HUES64 (cell line): Measurements from ENCODE around the gene FBXL20.

Source experiments
- H3K27ac ChIP-seq: 2 replicates; pipeline ENCODE4 v1.7.0; 2013; ENCODE audit warnings: low read depth, low read length, inconsistent platforms
- H3K27me3 ChIP-seq: 2 replicates; pipeline ENCODE4 v1.6.1; 2013; ENCODE audit warnings: mild to moderate bottlenecking, low read length; ENCODE audit not compliant: insufficient read depth
- H3K36me3 ChIP-seq: 2 replicates; pipeline ENCODE4 v1.6.1; 2013; ENCODE audit warnings: mild to moderate bottlenecking, low read length; ENCODE audit not compliant: insufficient read depth
- H3K4me1 ChIP-seq: 2 replicates; pipeline ENCODE4 v1.6.1; 2013; ENCODE audit warnings: mild to moderate bottlenecking, low read length, moderate library complexity; ENCODE audit not compliant: insufficient read depth
- H3K4me3 ChIP-seq: 2 replicates; pipeline ENCODE4 v1.5.1; 2013; ENCODE audit warnings: mild to moderate bottlenecking, low read length, moderate library complexity
- H3K9ac ChIP-seq: 2 replicates; pipeline ENCODE4 v1.6.1; 2013; ENCODE audit warnings: mild to moderate bottlenecking, low read depth, low read length
- H3K9me3 ChIP-seq: 2 replicates; pipeline ENCODE4 v1.6.1; 2013; ENCODE audit warnings: low read depth, low read length; ENCODE audit not compliant: insufficient read depth
- WGBS: fragments of 150-250, 120-280 bp; methylation state at CpG from one replicate; pipeline ENCODE4 v1.1.7; 2013; ENCODE audit warnings: missing lambda C conversion rate; 5-methylcytosine and 5-hydroxymethylcytosine counted together

FBXL20 gene

DNA sequence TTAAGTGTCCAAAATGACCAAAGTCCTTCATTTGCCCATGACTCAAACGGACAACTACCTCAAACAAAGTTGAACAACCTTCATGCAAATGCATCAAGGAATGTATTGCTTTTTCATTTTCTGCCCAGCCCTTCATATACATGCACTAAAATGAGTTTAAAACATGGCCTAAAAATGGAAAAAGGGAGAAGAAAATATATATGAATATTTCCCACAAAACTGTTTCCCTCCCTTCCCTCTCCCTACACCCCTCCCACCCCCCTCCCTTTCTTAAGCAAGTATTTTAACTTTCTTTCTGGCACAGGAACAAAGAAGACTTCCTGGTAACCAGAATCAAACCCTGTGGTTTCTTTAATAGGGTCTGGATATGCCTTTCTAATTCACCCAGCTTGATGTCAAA, 5.5 kb upstream of the FBXL20 start:
- peaks cover 69% of the 10 kb centered on the region for H3K36me3 ChIP-seq
- H3K4me1 ChIP-seq, result peaks cover 4% of the 10 kb centered on the region; the same call in 1 of the 2 replicates
- no peaks in the 10 kb centered on the region for H3K9me3 ChIP-seq
- H3K27me3 ChIP-seq, result no peaks in the 10 kb centered on the region
- H3K27ac ChIP-seq, result no peak overlapping the region
- H3K4me3 ChIP-seq, result no peak overlapping the region
- no peak overlapping the region for H3K9ac ChIP-seq
- WGBS, result 81% methylated on average over 1 of the region's 1 CpG

DNA sequence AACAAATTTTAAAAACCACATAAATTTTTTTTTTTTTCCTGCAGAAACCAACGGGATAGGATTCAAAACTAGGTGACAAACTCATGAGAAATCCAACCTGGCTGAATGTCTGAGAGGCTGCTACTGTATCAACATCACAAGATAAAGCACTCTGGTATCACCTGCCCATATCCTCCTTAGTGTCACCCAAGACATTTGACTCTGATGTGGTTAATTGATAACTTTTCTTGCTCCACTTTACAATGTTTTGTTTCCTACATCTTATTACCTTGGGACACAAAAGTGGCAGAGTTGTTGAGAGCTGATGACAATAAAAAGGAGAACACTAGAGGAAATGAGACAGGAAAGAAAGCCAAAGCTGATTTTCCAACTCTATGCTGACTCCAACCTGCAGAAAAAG, 4.0 kb upstream of the FBXL20 start:
- Histone ChIP-seq H3K27ac (no peak overlapping the region), H3K36me3 (peaks cover 56% of the 10 kb centered on the region), H3K4me1 (peaks cover 5% of the 10 kb centered on the region; the same call in 1 of the 2 replicates), H3K4me3 (no peak overlapping the region), H3K9ac (no peak overlapping the region), H3K27me3 (no peaks in the 10 kb centered on the region), H3K9me3 (no peaks in the 10 kb centered on the region)
- 83% methylated on average over 1 of the region's 1 CpG for WGBS

DNA sequence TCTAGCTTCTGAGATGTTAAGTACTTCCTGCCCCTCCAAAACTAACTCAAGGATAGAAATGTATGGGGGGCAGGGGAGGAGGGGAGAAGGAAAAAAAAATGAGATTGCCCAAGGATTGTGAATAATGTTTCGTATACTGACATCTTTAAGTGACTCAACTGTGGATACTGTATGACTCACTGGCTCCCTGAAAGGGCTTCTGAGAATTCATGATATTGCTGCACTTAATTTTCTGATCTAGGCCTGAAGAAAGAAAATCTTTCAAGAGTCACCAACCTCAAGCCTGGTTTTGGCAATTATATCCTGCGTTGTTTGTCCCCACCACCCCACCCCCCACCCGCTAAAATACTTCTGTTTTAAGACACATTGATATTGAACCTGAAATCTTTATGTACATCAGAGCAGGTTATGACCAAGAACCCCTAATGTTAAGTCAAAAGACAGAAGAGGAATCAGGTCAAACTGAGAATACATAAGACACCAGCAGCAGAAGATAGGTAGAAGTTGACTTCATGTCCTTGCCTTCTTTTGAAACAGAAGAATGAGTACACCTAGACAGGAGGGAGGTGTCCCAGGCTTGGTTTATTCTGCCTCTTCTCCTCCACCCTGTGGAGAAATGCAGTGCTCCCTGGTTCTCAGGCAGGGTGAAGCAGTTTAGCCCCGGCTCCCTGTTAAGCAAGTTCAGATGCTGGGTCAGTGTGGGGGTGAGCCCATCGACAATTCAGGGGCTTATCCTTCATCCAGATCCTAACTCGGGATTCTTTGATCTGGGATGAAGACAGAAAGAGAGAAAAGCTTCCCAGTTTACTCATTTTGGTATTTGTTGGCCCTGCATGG, 3.3 kb upstream of the FBXL20 start:
- Histone ChIP-seq H3K27ac (no peak overlapping the region), H3K27me3 (no peaks in the 10 kb centered on the region), H3K4me3 (no peak overlapping the region), H3K9ac (no peak overlapping the region), H3K9me3 (no peaks in the 10 kb centered on the region), H3K36me3 (peaks cover 49% of the 10 kb centered on the region), H3K4me1 (peaks cover 12% of the 10 kb centered on the region; the same call in 1 of the 2 replicates)
- WGBS, result 90% methylated on average over 5 of the region's 6 CpGs

DNA sequence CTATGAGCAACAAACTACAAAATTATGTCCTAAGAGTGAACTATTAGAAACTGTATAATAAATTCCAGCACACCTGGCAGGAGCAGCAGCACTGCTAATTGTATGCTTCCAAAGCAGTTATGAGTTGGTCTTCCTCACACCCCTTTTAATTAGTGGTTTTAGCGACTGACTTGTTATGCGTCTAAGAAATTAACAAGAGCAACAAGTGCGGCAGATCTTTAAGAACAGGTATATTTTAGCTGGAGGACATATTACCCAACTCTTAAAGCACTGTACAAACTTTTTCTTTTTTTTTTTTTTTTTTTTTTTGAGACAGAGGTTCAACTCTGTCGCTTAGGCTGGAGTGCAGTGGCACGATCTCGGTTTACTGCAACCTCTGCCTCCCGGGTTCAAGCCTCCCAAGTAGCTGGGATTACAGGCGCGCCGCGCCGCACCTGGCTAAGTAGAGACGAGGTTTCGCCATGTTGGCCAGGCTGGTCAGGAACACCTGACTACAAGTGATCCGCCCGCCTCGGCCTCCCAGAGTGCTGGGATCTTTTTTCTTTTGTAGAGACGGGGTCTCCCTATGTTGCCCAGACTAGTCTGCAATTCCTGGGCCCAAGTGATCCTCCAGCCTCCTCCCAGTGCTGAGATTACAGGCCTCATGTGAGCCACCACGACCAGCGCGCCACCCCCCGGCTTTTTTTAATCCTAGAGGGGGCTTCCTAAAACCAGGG, 1.6 kb upstream of the FBXL20 start:
- Histone ChIP-seq H3K9me3 (no peaks in the 10 kb centered on the region), H3K36me3 (peaks cover 32% of the 10 kb centered on the region), H3K9ac (no peak overlapping the region), H3K4me1 (peaks cover 12% of the 10 kb centered on the region; the same call in 1 of the 2 replicates), H3K27ac (no peak overlapping the region), H3K27me3 (no peaks in the 10 kb centered on the region), H3K4me3 (0 out of 2 replicates have a peak overlapping the region, but pooled peaks have one; percentile 2)
- 84% methylated on average over 20 of the region's 22 CpGs for WGBS

DNA sequence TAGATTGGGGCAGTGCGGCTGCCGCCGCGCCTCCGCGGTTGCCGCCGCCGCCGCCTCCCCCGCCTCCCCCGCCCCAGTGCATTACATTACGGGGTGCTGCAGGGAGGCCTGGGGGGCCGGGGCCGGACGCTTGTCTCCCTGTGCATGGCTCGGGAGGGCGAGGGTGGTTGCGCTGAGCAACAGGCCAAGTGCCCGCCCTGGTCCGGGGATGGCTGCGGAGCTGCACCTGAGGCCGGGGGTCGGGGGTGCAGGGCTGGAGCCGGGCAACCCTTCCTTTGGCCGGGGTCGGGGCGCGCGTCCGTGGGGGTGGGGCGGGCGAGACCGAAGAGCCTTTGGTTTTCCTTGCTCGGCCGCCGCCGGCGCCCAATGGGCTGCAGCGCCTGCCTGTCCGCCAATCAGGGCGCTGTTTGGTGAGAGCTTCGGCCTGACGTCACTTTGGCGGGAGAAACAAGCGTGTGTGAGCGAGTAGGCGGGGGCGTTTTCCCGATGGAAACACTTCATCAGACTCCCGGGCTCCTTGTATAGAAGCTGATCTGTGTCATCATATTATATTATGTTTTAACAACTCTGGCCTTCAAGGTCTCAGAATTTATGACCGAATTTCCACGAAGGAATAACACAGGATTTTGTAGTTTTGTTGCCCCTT, 941 bp upstream of the FBXL20 start:
- under 1% methylated on average over 51 of the region's 53 CpGs for WGBS
- H3K27ac ChIP-seq, result peak overlapping the region; percentile 33; the same call in 1 of the 2 replicates

DNA sequence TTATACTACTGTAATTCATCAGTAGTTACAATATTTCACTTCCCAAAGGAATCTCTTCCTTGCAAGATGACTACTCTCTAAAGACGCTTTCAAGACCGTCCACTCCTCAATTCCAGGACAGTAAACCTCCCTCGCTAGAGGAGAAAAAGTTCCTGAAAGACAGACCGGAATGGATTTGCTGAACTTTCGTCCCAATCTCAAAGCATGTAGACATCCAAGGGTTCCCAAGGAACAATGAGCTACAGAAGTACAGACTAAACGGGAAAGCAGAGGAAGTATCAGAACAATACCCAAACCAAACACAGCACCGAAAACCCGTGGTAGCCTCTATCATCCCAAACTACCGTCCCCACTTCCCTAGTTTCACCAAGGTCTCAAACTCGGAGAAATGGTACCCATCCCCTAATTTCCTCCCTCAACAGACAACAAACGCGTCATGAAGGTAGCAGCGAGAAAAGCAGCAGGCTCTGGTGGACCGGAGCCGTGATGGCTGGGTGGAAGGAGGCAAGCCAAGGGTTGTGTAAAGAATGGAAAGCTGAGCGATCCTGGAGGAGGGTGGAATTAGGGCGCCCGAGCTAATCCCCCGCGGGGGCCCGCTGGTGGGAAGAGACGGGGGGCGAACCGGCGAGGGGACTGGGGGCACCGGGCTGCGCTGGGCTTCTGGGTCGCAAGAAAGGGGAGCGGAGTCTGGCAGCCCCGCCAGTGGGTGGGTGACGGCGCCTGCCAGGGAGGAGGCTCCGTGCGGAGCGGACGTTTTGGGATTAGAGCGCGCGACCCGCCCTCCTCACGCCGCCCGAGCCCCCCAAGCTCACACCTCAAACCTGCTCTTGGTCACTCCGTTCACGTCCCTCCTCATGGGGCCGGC, 647 bp downstream of the FBXL20 start:
- peak overlapping the region; percentile 87 for H3K27ac ChIP-seq

More for the DNA sequence above, 941 bp upstream of the FBXL20 start:
- Histone ChIP-seq H3K36me3 (peaks cover 25% of the 10 kb centered on the region), H3K9me3 (no peaks in the 10 kb centered on the region), H3K4me3 (peak overlapping the region; percentile 99), H3K9ac (peak overlapping the region; percentile 88; the same call in 1 of the 2 replicates), H3K27me3 (no peaks in the 10 kb centered on the region), H3K4me1 (peaks cover 12% of the 10 kb centered on the region; the same call in 1 of the 2 replicates)

DNA sequence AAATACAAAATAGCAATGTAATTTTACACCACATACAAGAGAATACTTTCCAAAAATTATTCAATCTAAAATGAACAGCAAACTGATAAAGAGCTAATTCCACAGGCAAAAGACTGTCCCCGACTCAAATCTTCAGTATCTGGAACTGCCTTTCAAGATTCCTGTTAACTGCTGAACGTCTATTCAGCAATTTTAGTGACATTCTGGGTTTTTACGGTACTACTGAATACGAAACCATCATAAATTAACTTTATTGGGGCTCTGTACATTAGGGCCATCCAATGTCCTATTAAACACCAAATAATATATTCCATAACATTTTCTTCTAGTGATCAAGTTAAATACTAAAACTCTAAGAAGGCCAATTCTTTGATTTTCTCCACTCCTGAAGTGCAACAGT, 1.6 kb downstream of the FBXL20 start:
- H3K36me3 ChIP-seq, result peaks cover 1% of the 10 kb centered on the region; the same call in 1 of the 2 replicates
- H3K4me3 ChIP-seq, result peak overlapping the region; percentile 99
- no peak overlapping the region for H3K9ac ChIP-seq
- peaks cover 12% of the 10 kb centered on the region; the same call in 1 of the 2 replicates for H3K4me1 ChIP-seq
- H3K27ac ChIP-seq, result no peak overlapping the region
- no peaks in the 10 kb centered on the region for H3K27me3 ChIP-seq
- no peaks in the 10 kb centered on the region for H3K9me3 ChIP-seq
- WGBS, result 90% methylated on average over 4 of the region's 4 CpGs

More for the DNA sequence above, 647 bp downstream of the FBXL20 start:
- no peaks in the 10 kb centered on the region for H3K27me3 ChIP-seq
- peaks cover 12% of the 10 kb centered on the region; the same call in 1 of the 2 replicates for H3K4me1 ChIP-seq
- whole genome bisulfite sequencing, result 3% methylated on average over 46 of the region's 46 CpGs
- no peaks in the 10 kb centered on the region for H3K9me3 ChIP-seq
- peak overlapping the region; percentile 99 for H3K4me3 ChIP-seq
- H3K36me3 ChIP-seq, result peaks cover 10% of the 10 kb centered on the region
- H3K9ac ChIP-seq, result peak overlapping the region; percentile 94

DNA sequence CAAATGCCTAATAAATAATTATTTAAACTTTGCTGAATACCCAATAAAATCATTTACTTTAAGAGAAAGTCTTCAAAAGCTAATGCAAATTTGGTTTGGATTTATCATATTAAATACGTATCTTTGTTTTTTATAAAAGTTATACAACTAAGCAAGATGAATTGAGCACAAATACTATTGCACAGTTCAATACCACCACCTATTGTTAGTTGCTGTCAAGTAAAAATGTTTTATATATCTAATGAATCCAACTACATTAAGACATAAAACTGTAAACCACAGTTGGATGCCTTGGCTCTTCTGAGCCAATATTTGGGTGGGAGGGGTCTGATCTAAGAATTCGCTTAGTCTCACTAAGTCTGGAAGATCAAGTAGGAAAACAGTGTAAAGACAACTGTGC, 7.7 kb downstream of the FBXL20 start:
- Histone ChIP-seq H3K9ac (no peak overlapping the region), H3K4me3 (no peak overlapping the region), H3K36me3 (no peaks in the 10 kb centered on the region), H3K9me3 (no peaks in the 10 kb centered on the region), H3K27me3 (no peaks in the 10 kb centered on the region), H3K4me1 (no peaks in the 10 kb centered on the region), H3K27ac (no peak overlapping the region)
- WGBS, result 95% methylated on average over 1 of the region's 2 CpGs

DNA sequence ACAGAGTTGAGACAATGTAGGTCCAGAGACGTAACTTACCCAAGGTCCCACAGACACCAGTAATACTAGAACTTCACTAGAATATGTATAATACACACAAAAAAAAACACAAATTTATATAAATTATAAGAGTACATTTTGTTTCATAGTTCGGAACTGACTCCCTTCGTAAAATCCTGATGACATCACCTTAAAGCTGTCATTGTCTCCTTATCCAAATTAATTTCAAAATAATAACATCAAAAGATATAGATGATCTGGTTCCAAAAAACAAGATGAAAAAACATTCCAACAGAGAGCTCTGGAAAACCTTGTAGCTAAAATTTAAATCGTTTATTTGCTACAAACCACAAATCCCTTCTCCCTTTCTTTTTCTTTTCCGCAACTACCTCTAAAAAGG, 10.0 kb downstream of the FBXL20 start:
- H3K4me3 ChIP-seq, result no peak overlapping the region
- H3K9me3 ChIP-seq, result no peaks in the 10 kb centered on the region
- 88% methylated on average over 4 of the region's 5 CpGs for WGBS
- no peak overlapping the region for H3K27ac ChIP-seq
- no peaks in the 10 kb centered on the region for H3K27me3 ChIP-seq
- no peaks in the 10 kb centered on the region for H3K36me3 ChIP-seq
- no peak overlapping the region for H3K9ac ChIP-seq
- no peaks in the 10 kb centered on the region for H3K4me1 ChIP-seq

DNA sequence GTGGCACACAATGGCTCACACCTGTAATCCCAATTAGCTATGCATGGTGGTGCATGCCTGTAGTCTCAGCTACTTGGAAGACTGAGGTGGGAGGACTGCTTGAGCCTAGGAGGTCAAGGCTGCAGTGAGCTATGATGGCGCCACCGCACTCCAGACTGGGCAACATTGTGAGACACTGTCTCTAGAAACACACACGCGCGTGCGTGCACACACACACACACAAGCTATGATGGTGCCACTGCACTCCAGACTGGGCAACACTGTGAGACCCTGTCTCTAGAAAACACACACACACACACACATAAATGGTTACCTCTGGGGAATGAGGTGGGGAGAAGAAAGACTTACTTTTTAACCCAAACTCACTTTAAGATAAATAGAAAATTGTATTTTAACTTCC, 16.4 kb downstream of the FBXL20 start:
- Histone ChIP-seq H3K4me1 (no peaks in the 10 kb centered on the region), H3K4me3 (no peak overlapping the region), H3K27me3 (no peaks in the 10 kb centered on the region), H3K9me3 (no peaks in the 10 kb centered on the region), H3K36me3 (no peaks in the 10 kb centered on the region), H3K27ac (no peak overlapping the region), H3K9ac (no peak overlapping the region)
- 98% methylated on average over 6 of the region's 6 CpGs for WGBS
